ENCODE measurements around the gene NRG2.
A peak's percentile ranks its signal among the peaks of the same experiment; 100 is the strongest.

The NRG2 gene

GRCh38 chr5:139926797-139927503, 116.1 kb downstream of the NRG2 start:
- DNase-seq, result no peak

- no peak for DNase-seq
These were observed 117.2 kb downstream of the NRG2 start for GRCh38 chr5:139925650-139926640.

DNA sequence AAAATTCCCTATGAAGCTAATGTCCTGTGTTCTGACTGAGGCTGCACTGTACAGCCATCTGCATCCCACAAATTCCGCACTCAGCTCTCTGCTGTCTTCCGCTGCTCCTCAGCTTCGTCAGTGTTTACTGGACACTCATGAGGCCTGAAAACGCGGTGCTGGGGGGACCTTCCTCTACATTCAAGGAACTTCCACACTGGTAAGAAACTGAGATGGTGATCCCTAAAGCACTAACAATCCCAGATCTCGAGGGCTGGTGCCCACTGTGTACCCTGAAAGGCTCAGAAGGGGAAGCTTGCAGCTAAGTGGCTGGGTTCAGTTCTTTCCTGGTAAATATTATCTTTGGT, 117.9 kb downstream of the NRG2 start:
- no peak for DNase-seq

- DNase-seq, result no peak
These were observed 118.5 kb downstream of the NRG2 start for GRCh38 chr5:139924294-139925215.

- DNase-seq, result no peak
These were observed 123.8 kb downstream of the NRG2 start for GRCh38 chr5:139919308-139919707.

DNA sequence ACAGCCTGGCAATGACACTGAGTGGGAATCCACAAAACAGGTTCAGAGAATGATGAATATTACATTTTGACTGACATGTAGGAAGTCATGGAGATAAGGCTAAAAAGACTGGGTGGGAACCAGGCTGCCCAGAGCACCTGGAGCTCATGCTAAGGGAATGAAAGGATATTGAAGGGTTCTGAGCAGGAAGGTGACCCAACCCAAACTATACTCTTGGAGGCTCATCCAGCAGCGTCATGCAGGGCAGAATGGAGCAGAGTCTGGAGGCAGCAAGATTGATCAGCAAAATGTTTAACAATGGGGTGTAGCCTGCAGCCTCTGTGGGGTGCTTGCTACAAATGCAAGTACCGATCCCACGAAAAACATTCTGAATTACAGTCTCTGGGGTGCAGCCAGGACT, 127.3 kb downstream of the NRG2 start:
- no peak for DNase-seq

- DNase-seq, result no peak
These were observed 127.8 kb downstream of the NRG2 start for GRCh38 chr5:139915266-139915665.

DNA sequence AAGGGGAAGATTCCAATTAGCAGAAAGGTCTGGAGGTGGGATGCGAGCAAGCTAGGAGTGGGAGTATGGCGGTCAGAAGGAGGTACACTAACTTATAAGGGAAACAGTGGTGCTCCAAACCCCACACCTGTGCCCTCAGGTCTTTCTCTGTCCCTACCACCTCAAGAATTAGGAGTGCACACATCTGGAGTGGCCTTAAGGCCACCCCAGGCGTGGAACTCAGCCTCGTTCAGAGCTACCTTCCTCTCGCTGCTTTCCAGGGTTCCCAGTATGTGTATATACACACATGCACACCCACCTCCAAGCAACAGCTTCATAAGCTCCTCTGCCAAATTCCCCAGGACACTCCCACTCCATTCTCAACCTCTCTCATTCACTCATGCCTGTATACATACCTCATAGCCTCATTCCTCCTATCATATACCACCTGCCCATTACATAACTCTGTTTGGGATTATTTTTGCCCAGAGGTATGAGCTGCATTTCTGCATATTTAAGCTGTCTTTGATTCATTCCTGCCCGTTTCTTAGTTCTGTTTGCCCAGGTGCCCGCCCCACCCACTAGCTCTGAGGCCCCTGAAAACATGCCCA, 128.8 kb downstream of the NRG2 start:
- no peak for DNase-seq

- DNase-seq, result no peak
These were observed 130.3 kb downstream of the NRG2 start for GRCh38 chr5:139912804-139913203.

DNA sequence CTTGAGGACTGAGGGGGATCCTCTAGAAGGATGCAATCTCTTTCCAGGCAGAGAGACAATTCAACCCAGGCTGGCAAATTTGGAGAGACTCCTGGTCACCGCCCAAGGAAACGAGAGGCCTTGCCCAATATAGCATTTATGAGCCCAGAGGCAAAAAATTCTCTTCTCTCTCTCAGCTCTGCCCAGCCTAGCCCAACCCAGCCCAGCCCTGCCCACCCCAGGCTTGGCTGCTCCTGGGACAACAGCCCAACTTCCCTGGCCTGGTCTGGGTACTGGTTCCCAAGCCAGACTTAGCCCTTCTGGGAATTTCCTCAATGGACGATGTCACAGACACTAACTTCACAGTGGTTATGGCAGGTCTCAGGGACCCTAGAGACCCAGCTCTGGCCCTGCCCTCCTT, 130.9 kb downstream of the NRG2 start:
- DNase-seq, result no peak

DNA sequence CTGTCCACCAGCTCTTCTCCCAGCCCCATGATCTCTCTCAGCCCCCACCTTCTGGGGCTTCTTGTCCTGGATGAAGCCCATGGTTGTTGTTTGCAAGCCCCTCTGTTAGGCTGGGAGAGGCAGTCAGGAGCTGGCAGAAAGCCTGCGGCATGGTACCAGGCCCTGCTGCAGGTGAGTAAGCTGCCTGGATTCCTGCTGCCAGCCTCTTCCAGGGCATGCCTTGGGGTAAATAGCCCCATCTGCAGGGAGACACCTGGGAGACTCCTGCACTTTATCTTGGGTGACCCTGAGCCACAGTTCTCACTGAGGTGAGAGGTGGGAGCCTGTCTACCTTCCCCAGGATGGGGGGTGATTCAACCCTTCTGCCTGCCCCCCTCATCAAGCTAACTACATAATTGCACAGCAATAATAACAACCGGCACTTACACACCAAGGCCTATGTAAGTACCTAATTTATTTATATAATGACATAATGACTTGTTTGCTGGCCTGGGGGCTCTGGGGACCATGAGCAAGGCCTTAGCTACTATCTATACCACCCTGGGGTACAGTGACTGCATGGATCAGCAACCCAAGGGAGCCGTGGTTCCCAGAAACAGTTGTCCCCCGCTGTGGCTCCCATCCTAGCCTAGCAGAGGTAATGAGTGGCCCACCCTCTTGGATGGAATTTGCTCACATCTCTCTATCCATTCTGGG, 131.5 kb downstream of the NRG2 start:
- DNase-seq, result no peak

GRCh38 chr5:139910901-139911300, 132.2 kb downstream of the NRG2 start:
- DNase-seq, result no peak

DNA sequence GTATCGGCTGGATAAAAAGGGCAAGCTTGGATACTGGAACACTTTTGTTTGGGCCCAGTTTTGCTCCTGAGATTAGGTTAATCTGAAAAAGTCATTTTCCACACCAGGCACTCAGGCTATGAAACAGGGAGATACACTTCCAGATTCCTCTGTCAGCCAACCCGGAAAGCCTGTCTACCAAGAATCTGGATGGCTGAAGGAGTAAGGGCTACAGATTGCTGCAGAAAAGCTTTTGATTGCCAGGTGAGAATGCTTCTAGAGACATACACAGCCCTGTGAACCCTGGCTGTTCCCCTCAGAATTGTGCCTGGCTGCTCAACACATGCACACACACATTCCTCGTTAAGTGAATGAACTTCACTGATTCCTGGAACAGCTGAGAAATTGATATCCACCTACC, 133.1 kb downstream of the NRG2 start:
- no peak for DNase-seq

- DNase-seq, result no peak
These were observed 134.3 kb downstream of the NRG2 start for GRCh38 chr5:139908749-139909148.

DNA sequence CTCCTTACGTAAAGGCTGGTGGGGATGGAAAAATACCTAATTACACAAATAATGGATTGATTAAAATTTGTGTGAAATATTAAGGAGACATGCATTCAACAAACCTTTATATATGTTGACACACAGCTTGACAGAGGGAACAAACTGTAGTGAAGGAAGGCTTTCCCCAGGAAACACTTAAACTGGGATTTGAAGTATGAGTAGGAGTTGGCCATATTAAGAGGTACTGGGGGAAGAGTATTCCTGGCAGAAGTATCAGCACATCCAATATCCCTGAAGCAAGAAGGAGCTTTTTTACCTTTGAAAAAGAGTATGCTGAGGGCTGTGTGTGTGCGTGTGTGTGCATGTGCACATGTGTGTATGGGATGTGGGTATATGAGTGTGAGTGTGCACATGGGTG, 136.4 kb downstream of the NRG2 start:
- DNase-seq, result no peak

DNA sequence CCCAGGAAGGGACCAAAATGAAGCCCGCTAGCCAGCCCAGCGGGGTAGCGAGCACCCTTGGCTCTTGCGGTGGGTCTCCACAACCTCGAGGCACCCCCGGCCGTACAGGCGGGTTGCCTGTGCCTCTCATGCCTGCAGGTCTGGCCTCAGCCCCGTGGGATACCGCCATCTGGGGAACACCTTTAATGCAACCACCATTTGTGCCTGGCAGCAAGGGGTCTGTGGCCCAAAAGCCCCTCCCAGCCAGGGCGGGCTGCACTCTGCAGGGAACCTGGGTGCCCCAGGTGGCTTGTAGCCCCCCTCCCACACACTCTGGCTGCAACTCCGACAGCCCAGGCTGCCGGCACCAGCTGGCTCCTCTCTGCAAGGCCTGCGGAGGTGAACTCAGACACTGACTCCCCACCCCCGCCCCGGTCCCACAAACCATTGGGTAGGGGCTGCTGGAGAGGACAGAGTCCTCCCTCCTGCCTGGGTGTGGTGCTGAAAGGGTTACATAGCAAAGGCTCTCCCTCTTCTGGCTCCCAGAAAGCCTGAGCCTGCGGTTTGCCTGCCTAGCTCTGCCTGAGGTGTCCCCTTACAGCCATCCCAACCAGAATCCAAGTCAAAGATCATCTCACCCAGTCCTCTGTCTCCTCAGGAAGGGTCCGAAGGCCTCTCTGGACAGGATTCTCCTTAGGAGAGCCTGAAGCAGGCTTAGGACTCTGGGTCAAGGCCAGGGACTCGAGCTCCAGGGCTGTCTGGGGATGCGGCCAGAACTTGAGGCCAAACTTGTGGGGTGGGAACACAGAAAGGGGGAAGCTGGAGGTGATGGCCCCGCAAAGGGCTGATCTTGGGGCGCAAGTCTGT, 138.1 kb downstream of the NRG2 start:
- DNase-seq, result no peak

DNA sequence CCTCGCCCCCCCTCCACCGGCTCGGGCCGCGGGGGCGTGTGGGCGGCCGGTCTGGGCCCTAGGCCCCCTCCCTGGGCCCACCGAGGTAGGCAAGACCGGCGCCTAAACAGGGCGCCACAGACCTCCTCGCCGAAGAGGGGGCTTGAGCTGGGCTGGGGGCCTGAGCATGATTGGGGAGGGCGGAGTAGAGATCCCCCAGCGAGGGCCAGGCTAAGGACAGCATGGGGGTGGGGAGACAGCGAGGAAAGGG, 138.6 kb downstream of the NRG2 start:
- DNase-seq, result no peak

- peak in 1 of 2 donors; percentile 36 for DNase-seq
These were observed 139.1 kb downstream of the NRG2 start for GRCh38 chr5:139903795-139904565.

DNA sequence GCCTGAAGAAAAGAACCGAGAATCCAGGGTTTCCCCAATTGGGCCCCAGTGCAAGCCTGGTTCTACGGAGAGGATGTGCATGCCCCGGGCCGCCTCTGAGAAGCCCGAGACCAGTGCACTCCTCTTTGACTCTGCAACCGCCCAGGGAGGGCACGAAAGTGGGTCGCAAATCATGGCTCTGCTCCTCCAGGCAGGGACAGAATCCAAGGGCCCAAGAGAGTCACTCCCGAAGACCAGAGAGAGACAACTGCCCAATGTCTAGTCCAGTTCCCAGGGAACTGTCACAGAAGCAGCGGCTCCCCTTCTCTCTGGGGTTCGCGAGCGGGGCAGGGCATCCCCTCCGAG, 139.7 kb downstream of the NRG2 start:
- no peak for DNase-seq

DNA sequence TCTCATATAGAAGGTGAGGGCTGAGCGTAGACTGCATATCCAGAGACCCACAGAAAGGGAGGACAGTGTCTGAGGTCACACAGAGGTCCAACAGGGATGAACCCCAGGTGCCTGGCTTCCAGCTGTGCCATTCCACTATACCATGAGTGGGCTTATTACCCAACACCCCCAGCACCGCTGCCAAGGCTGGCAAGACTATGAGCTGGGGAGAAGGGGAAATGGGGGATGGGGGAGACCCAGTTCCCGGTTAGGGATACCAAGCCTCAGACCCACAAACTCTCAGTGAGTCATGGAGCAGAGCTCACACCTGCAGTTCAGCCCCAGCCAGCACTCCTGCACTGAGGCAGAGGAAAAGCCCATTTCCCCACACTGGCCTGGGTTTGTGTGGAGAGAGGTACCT, 141.1 kb downstream of the NRG2 start:
- DNase-seq, result no peak

- DNase-seq, result no peak
These were observed 141.9 kb downstream of the NRG2 start for GRCh38 chr5:139901251-139901575.

Measured in stimulated activated CD4-positive, alpha-beta T cell treated with anti-CD3 and anti-CD28 coated beads, Interleukin-2, amount 100 ng/mL, for 24 hours (primary cell).